Mesenchymal stem cell (in vitro differentiated cells and primary cell): ENCODE results near the gene POU2AF1.

Source experiments
- DNase-seq: peaks from one replicate; pipeline ENCODE4 v3.0.0-alpha.2; 2013
- H2AFZ ChIP-seq: one replicate; pipeline ENCODE4 v1.6.1; 2013; ENCODE audit warnings: low read depth, mild to moderate bottlenecking, control low read depth, inconsistent platforms, low read length, moderate library complexity
- H2AK5ac ChIP-seq: 2 replicates; pipeline ENCODE4 v1.6.1; 2013; ENCODE audit warnings: low read length, moderate library complexity, mild to moderate bottlenecking, inconsistent platforms; ENCODE audit not compliant: severe bottlenecking
- H2BK120ac ChIP-seq: one replicate; pipeline ENCODE4 v1.6.1; 2013; ENCODE audit warnings: low read depth, mild to moderate bottlenecking, inconsistent platforms, low read length, moderate library complexity
- H2BK12ac ChIP-seq, 2 experiments: one replicate each; pipeline ENCODE4 v1.6.1; 2013; ENCODE audit warnings: inconsistent platforms in 2 of 2, low read length in 2 of 2, mild to moderate bottlenecking in 2 of 2, moderate library complexity in 2 of 2, control low read depth in 1 of 2
- H2BK15ac ChIP-seq: one replicate; pipeline ENCODE4 v1.6.1; 2013; ENCODE audit warnings: mild to moderate bottlenecking, low read depth, inconsistent platforms; ENCODE audit not compliant: poor library complexity, severe bottlenecking
- H2BK5ac ChIP-seq: 2 replicates; pipeline ENCODE4 v1.6.1; 2013; ENCODE audit warnings: low read depth, mild to moderate bottlenecking, low read length, control low read depth, inconsistent platforms; ENCODE audit not compliant: poor library complexity, severe bottlenecking
- H3K14ac ChIP-seq, 2 experiments: one replicate each; pipeline ENCODE4 v1.6.1; 2013; ENCODE audit warnings: inconsistent platforms in 2 of 2, low read length in 2 of 2, control low read depth in 1 of 2, mild to moderate bottlenecking in 1 of 2, moderate library complexity in 1 of 2
- H3K18ac ChIP-seq, 2 experiments: one replicate each; pipeline ENCODE4 v1.6.1; 2013; ENCODE audit warnings: inconsistent platforms in 2 of 2, low read length in 2 of 2, control low read depth in 1 of 2, low read depth in 1 of 2, mild to moderate bottlenecking in 1 of 2
- H3K23ac ChIP-seq, 2 experiments: one replicate each; pipeline ENCODE4 v1.6.1; 2013; ENCODE audit warnings: inconsistent platforms in 2 of 2, low read length in 2 of 2, mild to moderate bottlenecking in 2 of 2, moderate library complexity in 2 of 2, control low read depth in 1 of 2
- H3K27ac ChIP-seq: 2 replicates; pipeline ENCODE4 v1.5.1; 2013; ENCODE audit warnings: mild to moderate bottlenecking, moderate library complexity, low read length, control low read depth, inconsistent platforms; ENCODE audit not compliant: poor library complexity, severe bottlenecking
- H3K27me3 ChIP-seq, 2 experiments: 2 replicates each; pipeline versions ENCODE4 v1.6.1 to v1.7.0; 2013; ENCODE audit warnings: low read length in 2 of 2, mild to moderate bottlenecking in 2 of 2, moderate library complexity in 2 of 2, control low read depth in 1 of 2, inconsistent platforms in 1 of 2; ENCODE audit not compliant: control insufficient read depth in 1 of 2, insufficient read depth in 1 of 2
- H3K36me3 ChIP-seq, 2 experiments: 2 replicates each; pipeline versions ENCODE4 v1.6.1 to v1.7.0; 2013; ENCODE audit warnings: low read length in 2 of 2, control low read depth in 1 of 2, inconsistent platforms in 1 of 2, low read depth in 1 of 2, mild to moderate bottlenecking in 1 of 2; ENCODE audit not compliant: insufficient read depth in 2 of 2, control insufficient read depth in 1 of 2
- H3K4ac ChIP-seq, 2 experiments: one replicate each; pipeline ENCODE4 v1.6.1; 2013; ENCODE audit warnings: inconsistent platforms in 2 of 2, low read length in 2 of 2, mild to moderate bottlenecking in 2 of 2, moderate library complexity in 2 of 2, control low read depth in 1 of 2, low read depth in 1 of 2
- H3K4me1 ChIP-seq: 2 replicates; pipeline ENCODE4 v1.6.1; 2013; ENCODE audit warnings: low read depth, low read length, control low read depth; ENCODE audit not compliant: control insufficient read depth, insufficient read depth
- H3K4me2 ChIP-seq: 2 replicates; pipeline ENCODE4 v1.6.1; 2013; ENCODE audit warnings: low read length, mild to moderate bottlenecking, inconsistent platforms; ENCODE audit not compliant: poor library complexity, severe bottlenecking
- H3K4me3 ChIP-seq, 2 experiments: 2 replicates each; pipeline versions ENCODE4 v1.5.1 to v1.7.0; 2013; ENCODE audit warnings: low read length in 2 of 2, mild to moderate bottlenecking in 2 of 2, control low read depth in 1 of 2, low read depth in 1 of 2; ENCODE audit not compliant: insufficient read depth in 1 of 2
- H3K79me1 ChIP-seq: replicated peaks from 2 replicates; pipeline ENCODE4 v1.6.1; 2013; ENCODE audit warnings: mild to moderate bottlenecking, control low read depth, low read length, inconsistent platforms; ENCODE audit not compliant: poor library complexity, severe bottlenecking
- H3K9ac ChIP-seq: 2 replicates; pipeline ENCODE4 v1.7.0; 2013; ENCODE audit warnings: mild to moderate bottlenecking, low read length, moderate library complexity
- H3K9me3 ChIP-seq: 2 replicates; pipeline ENCODE4 v1.7.0; 2013; ENCODE audit warnings: mild to moderate bottlenecking, low read length; ENCODE audit not compliant: control insufficient read depth
- H4K8ac ChIP-seq: one replicate; pipeline ENCODE4 v1.6.1; 2013; ENCODE audit warnings: inconsistent platforms, mild to moderate bottlenecking, low read length, moderate library complexity
- H4K91ac ChIP-seq: one replicate; pipeline ENCODE4 v1.6.1; 2013; ENCODE audit warnings: mild to moderate bottlenecking, low read length, inconsistent platforms
- WGBS: methylation state at CpG from one replicate; pipeline ENCODE4 v1.1.7; 2013; ENCODE audit warnings: mixed read lengths; 5-methylcytosine and 5-hydroxymethylcytosine counted together

POU2AF1 gene

GRCh38 chr11:111416231-111416960 is 37.3 kb upstream of the POU2AF1 start:
- no peaks in the 10 kb centered on the region for H3K4me1 ChIP-seq
- no peak overlapping the region for H4K8ac ChIP-seq
- H2AFZ ChIP-seq: no peak overlapping the region
- no peaks in the 10 kb centered on the region for H3K36me3 ChIP-seq
- H2BK5ac ChIP-seq: no peak overlapping the region
- H2BK15ac ChIP-seq: no peak overlapping the region
- H3K9me3 ChIP-seq: no peaks in the 10 kb centered on the region
- H3K18ac ChIP-seq: no peak overlapping the region
- peaks cover 14 to 71% of the 10 kb centered on the region in 2 experiments for H3K27me3 ChIP-seq
- no peak overlapping the region for H2AK5ac ChIP-seq
- no peak overlapping the region for H2BK120ac ChIP-seq
- H3K4ac ChIP-seq: no peak overlapping the region
- H3K79me1 ChIP-seq: no peaks in the 10 kb centered on the region
- H3K4me3 ChIP-seq: no peak overlapping the region
- no peak overlapping the region for H2BK12ac ChIP-seq
- H3K9ac ChIP-seq: no peak overlapping the region
- H3K4me2 ChIP-seq: no peak overlapping the region
- 91% methylated on average over 13 of the region's 16 CpGs for whole genome bisulfite sequencing
- H4K91ac ChIP-seq: no peak overlapping the region
- H3K14ac ChIP-seq: no peak overlapping the region
- no peak overlapping the region for H3K23ac ChIP-seq
- no peak for DNase-seq
- no peak overlapping the region for H3K27ac ChIP-seq

- H3K36me3 ChIP-seq: no peaks in the 10 kb centered on the region
- H3K79me1 ChIP-seq: no peaks in the 10 kb centered on the region
- no peaks in the 10 kb centered on the region for H3K9me3 ChIP-seq
- H2BK120ac ChIP-seq: no peak overlapping the region
- no peaks in the 10 kb centered on the region for H3K4me1 ChIP-seq
- H2AFZ ChIP-seq: no peak overlapping the region
- H2BK15ac ChIP-seq: no peak overlapping the region
- no peak overlapping the region for H4K8ac ChIP-seq
- DNase-seq: no peak
- 85% methylated on average over 3 of the region's 3 CpGs for WGBS
- H3K14ac ChIP-seq: no peak overlapping the region
- no peak overlapping the region for H3K27ac ChIP-seq
- H3K18ac ChIP-seq: no peak overlapping the region
- no peak overlapping the region for H2AK5ac ChIP-seq
- no peak overlapping the region for H3K23ac ChIP-seq
- no peak overlapping the region for H3K4ac ChIP-seq
- H3K4me2 ChIP-seq: no peak overlapping the region
- H2BK5ac ChIP-seq: no peak overlapping the region
- H3K9ac ChIP-seq: no peak overlapping the region
- no peak overlapping the region for H4K91ac ChIP-seq
- no peak overlapping the region for H2BK12ac ChIP-seq
- H3K4me3 ChIP-seq: no peak overlapping the region
- H3K27me3 ChIP-seq: peaks cover 14 to 68% of the 10 kb centered on the region in 2 experiments
These were observed 35.9 kb upstream of the POU2AF1 start for GRCh38 chr11:111414936-111415335.

GRCh38 chr11:111414267-111414931 is 35.3 kb upstream of the POU2AF1 start:
- DNase-seq: no peak
- no peaks in the 10 kb centered on the region for H3K9me3 ChIP-seq
- no peak overlapping the region for H3K4me3 ChIP-seq
- no peak overlapping the region for H3K18ac ChIP-seq
- H3K4me1 ChIP-seq: no peaks in the 10 kb centered on the region
- H4K91ac ChIP-seq: no peak overlapping the region
- H2BK12ac ChIP-seq: peak overlapping the region in 1 of 2 experiments; percentile 10
- H3K27ac ChIP-seq: no peak overlapping the region
- H2AFZ ChIP-seq: no peak overlapping the region
- 63% methylated on average over 7 of the region's 9 CpGs for WGBS
- H2BK5ac ChIP-seq: no peak overlapping the region
- no peak overlapping the region for H3K9ac ChIP-seq
- H3K23ac ChIP-seq: no peak overlapping the region
- H3K27me3 ChIP-seq: peaks cover 14 to 68% of the 10 kb centered on the region in 2 experiments
- H2BK120ac ChIP-seq: no peak overlapping the region
- H3K79me1 ChIP-seq: no peaks in the 10 kb centered on the region
- no peak overlapping the region for H3K4ac ChIP-seq
- H3K4me2 ChIP-seq: no peak overlapping the region
- no peak overlapping the region for H3K14ac ChIP-seq
- H4K8ac ChIP-seq: no peak overlapping the region
- no peaks in the 10 kb centered on the region for H3K36me3 ChIP-seq
- no peak overlapping the region for H2AK5ac ChIP-seq
- H2BK15ac ChIP-seq: no peak overlapping the region

GRCh38 chr11:111413849-111414248 is 34.8 kb upstream of the POU2AF1 start:
- no peak overlapping the region for H3K9ac ChIP-seq
- H3K4me1 ChIP-seq: no peaks in the 10 kb centered on the region
- H2BK5ac ChIP-seq: no peak overlapping the region
- no peak overlapping the region for H3K27ac ChIP-seq
- H2AFZ ChIP-seq: no peak overlapping the region
- no peak overlapping the region for H2AK5ac ChIP-seq
- H3K36me3 ChIP-seq: no peaks in the 10 kb centered on the region
- no peak overlapping the region for H4K91ac ChIP-seq
- H3K18ac ChIP-seq: no peak overlapping the region
- H2BK120ac ChIP-seq: no peak overlapping the region
- no peak overlapping the region for H3K4ac ChIP-seq
- DNase-seq: no peak
- H3K9me3 ChIP-seq: no peaks in the 10 kb centered on the region
- peaks cover 14 to 65% of the 10 kb centered on the region in 2 experiments for H3K27me3 ChIP-seq
- H2BK15ac ChIP-seq: no peak overlapping the region
- H2BK12ac ChIP-seq: no peak overlapping the region
- H3K4me3 ChIP-seq: no peak overlapping the region
- WGBS: 95% methylated on average over 7 of the region's 7 CpGs
- no peak overlapping the region for H3K4me2 ChIP-seq
- no peak overlapping the region for H4K8ac ChIP-seq
- no peak overlapping the region for H3K23ac ChIP-seq
- no peak overlapping the region for H3K14ac ChIP-seq
- H3K79me1 ChIP-seq: no peaks in the 10 kb centered on the region
